ENCODE measurements around the gene PCDH15. TPM values are rescaled to one million over a fixed set of nuclear protein-coding genes. Genes with fewer than 3 reads are reported as not detected.

PCDH15 gene
- total RNA-seq, 1 donor from 2014 or later, result not detected

DNA sequence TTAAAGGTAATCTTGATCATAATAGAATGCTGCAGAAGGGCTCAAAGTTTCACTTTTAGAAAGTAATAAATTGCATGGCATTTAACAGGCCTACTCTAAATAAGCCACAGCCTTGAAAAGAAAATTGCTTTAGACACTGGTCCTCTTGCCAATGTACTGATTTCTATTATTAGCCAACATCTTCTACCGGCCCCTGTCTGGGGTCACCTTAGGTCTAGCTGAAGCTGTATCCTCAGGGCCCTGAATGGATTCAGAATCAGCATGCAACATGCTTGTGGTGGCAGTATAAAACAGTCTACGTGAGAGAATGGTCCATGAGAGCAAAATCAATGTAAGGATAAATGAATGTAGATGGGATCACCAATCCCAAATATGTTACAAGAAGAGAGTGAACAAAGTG lies 541.9 kb downstream of the PCDH15 start:
- Mint-ChIP-seq H3K27ac (ENCODE audit: unreplicated experiment) (no peak overlapping the region), H3K4me1 (ENCODE audit: low read depth, unreplicated experiment) (no peaks in the 10 kb centered on the region), H3K27me3 (ENCODE audit: low read depth, unreplicated experiment) (peaks cover 2% of the 10 kb centered on the region), H3K4me3 (ENCODE audit: unreplicated experiment) (no peak overlapping the region), H3K9me3 (ENCODE audit: unreplicated experiment) (no peaks in the 10 kb centered on the region), H3K36me3 (ENCODE audit: low read depth, unreplicated experiment) (no peaks in the 10 kb centered on the region)
- Histone ChIP-seq H3K4me3 (ENCODE audit: insufficient read depth, low read depth, low read length) (no peak overlapping the region), H4K20me1 (ENCODE audit: insufficient read depth, low read length) (no peaks in the 10 kb centered on the region), H3K9me3 (ENCODE audit: insufficient read depth, low read depth, low read length) (no peaks in the 10 kb centered on the region), H2AFZ (ENCODE audit: low read depth, low read length) (no peak overlapping the region), H3K9ac (ENCODE audit: low read length) (no peak overlapping the region), H3K36me3 (ENCODE audit: insufficient read depth, low read length) (no peaks in the 10 kb centered on the region), H3K4me1 (ENCODE audit: insufficient read depth, low read length) (no peaks in the 10 kb centered on the region), H3K4me2 (ENCODE audit: low read length) (no peak overlapping the region), H3K27ac (ENCODE audit: low read depth, low read length) (no peak overlapping the region), H3K27me3 (ENCODE audit: insufficient read depth, low read length) (no peaks in the 10 kb centered on the region), H3K79me2 (ENCODE audit: insufficient read depth, low read length) (no peaks in the 10 kb centered on the region)
- TF ChIP-seq EZH2 (IDR thresholded peaks at IDR 0.05; ENCODE audit: insufficient read depth, low read length), result no peak
- TF ChIP-seq, protein P1, sequence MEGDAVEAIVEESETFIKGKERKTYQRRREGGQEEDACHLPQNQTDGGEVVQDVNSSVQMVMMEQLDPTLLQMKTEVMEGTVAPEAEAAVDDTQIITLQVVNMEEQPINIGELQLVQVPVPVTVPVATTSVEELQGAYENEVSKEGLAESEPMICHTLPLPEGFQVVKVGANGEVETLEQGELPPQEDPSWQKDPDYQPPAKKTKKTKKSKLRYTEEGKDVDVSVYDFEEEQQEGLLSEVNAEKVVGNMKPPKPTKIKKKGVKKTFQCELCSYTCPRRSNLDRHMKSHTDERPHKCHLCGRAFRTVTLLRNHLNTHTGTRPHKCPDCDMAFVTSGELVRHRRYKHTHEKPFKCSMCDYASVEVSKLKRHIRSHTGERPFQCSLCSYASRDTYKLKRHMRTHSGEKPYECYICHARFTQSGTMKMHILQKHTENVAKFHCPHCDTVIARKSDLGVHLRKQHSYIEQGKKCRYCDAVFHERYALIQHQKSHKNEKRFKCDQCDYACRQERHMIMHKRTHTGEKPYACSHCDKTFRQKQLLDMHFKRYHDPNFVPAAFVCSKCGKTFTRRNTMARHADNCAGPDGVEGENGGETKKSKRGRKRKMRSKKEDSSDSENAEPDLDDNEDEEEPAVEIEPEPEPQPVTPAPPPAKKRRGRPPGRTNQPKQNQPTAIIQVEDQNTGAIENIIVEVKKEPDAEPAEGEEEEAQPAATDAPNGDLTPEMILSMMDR (IDR thresholded peaks at IDR 0.05; ENCODE audit: insufficient read depth, low read depth, low read length), result no peak
- FAIRE-seq (no peak), DNase-seq (ENCODE audit: low read depth) (no peak)

DNA sequence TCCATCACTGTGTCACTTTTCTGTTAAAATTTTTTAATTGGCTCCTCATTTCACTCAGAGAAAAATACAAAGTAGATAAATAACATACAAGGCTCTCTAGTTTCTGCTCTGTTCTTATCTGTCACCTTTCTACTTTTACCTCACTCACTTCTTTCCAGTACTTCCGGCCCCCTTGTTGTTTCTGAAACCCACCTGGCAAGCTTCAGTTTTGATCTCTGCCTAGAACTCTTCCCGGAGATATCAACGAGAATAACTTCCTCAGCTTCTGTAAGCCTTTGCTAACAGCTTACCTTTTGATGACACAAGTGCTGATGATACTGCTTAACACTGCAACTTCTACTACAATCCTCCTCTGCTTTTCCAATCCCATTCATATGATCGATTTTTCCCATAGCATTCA lies 566.2 kb downstream of the PCDH15 start:
- Mint-ChIP-seq H3K4me3 (ENCODE audit: unreplicated experiment) (no peak overlapping the region), H3K27ac (ENCODE audit: unreplicated experiment) (no peak overlapping the region), H3K27me3 (ENCODE audit: low read depth, unreplicated experiment) (no peaks in the 10 kb centered on the region), H3K9me3 (ENCODE audit: unreplicated experiment) (peaks cover 5% of the 10 kb centered on the region), H3K36me3 (ENCODE audit: low read depth, unreplicated experiment) (no peaks in the 10 kb centered on the region), H3K4me1 (ENCODE audit: low read depth, unreplicated experiment) (no peaks in the 10 kb centered on the region)
- H4K20me1 ChIP-seq (ENCODE audit: insufficient read depth, low read length), result no peaks in the 10 kb centered on the region
- no peak for FAIRE-seq
- H3K4me3 ChIP-seq (ENCODE audit: insufficient read depth, low read depth, low read length), result no peak overlapping the region
- H3K79me2 ChIP-seq (ENCODE audit: insufficient read depth, low read length), result no peaks in the 10 kb centered on the region
- no peaks in the 10 kb centered on the region for H3K27me3 ChIP-seq (ENCODE audit: insufficient read depth, low read length)
- no peak for TF ChIP-seq EZH2 (IDR thresholded peaks at IDR 0.05; ENCODE audit: insufficient read depth, low read length)
- TF ChIP-seq, protein P1 (IDR thresholded peaks at IDR 0.05; ENCODE audit: insufficient read depth, low read depth, low read length), result no peak
- DNase-seq (ENCODE audit: low read depth), result no peak
- H3K4me2 ChIP-seq (ENCODE audit: low read length), result no peak overlapping the region
- H3K9ac ChIP-seq (ENCODE audit: low read length), result no peak overlapping the region
- H3K36me3 ChIP-seq (ENCODE audit: insufficient read depth, low read length), result no peaks in the 10 kb centered on the region
- no peak overlapping the region for H3K27ac ChIP-seq (ENCODE audit: low read depth, low read length)
- H3K9me3 ChIP-seq (ENCODE audit: insufficient read depth, low read depth, low read length), result peaks cover 5% of the 10 kb centered on the region
- no peaks in the 10 kb centered on the region for H3K4me1 ChIP-seq (ENCODE audit: insufficient read depth, low read length)
- no peak overlapping the region for H2AFZ ChIP-seq (ENCODE audit: low read depth, low read length)

DNA sequence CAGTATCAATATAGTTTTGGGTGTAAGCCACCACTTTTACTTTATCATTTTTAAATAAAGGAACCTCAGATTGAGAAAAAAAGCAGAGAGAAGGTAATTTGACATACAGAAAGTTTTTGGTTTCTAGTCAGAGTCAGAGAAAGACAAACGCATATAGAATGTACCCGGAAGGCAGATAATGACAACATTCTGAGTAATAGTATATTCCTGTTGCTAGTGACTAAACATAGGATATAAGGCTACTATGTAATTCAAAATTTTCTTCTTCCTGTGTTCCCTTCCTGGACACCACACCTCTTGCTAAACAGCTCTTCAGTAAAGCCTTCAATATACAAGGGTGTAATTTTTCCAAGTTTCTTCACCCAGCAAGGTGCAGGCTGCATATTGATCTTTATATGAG lies 597.6 kb downstream of the PCDH15 start:
- no peak overlapping the region for H2AFZ ChIP-seq (ENCODE audit: low read depth, low read length)
- DNase-seq (ENCODE audit: low read depth), result no peak
- H3K9ac ChIP-seq (ENCODE audit: low read length), result no peak overlapping the region
- no peak for TF ChIP-seq EZH2 (IDR thresholded peaks at IDR 0.05; ENCODE audit: insufficient read depth, low read length)
- TF ChIP-seq, protein P1 (IDR thresholded peaks at IDR 0.05; ENCODE audit: insufficient read depth, low read depth, low read length), result no peak
- no peak overlapping the region for H3K4me3 ChIP-seq (ENCODE audit: insufficient read depth, low read depth, low read length)
- no peak for FAIRE-seq
- H3K4me3 Mint-ChIP-seq (ENCODE audit: unreplicated experiment), result no peak overlapping the region
- H3K27ac Mint-ChIP-seq (ENCODE audit: unreplicated experiment), result no peak overlapping the region
- H3K36me3 Mint-ChIP-seq (ENCODE audit: low read depth, unreplicated experiment), result no peaks in the 10 kb centered on the region
- no peak overlapping the region for H3K27ac ChIP-seq (ENCODE audit: low read depth, low read length)
- H3K4me1 ChIP-seq (ENCODE audit: insufficient read depth, low read length), result no peaks in the 10 kb centered on the region
- no peaks in the 10 kb centered on the region for H4K20me1 ChIP-seq (ENCODE audit: insufficient read depth, low read length)
- H3K4me1 Mint-ChIP-seq (ENCODE audit: low read depth, unreplicated experiment), result no peaks in the 10 kb centered on the region
- H3K9me3 Mint-ChIP-seq (ENCODE audit: unreplicated experiment), result no peaks in the 10 kb centered on the region
- no peaks in the 10 kb centered on the region for H3K36me3 ChIP-seq (ENCODE audit: insufficient read depth, low read length)
- H3K4me2 ChIP-seq (ENCODE audit: low read length), result no peak overlapping the region
- H3K27me3 Mint-ChIP-seq (ENCODE audit: low read depth, unreplicated experiment), result no peaks in the 10 kb centered on the region
- no peaks in the 10 kb centered on the region for H3K27me3 ChIP-seq (ENCODE audit: insufficient read depth, low read length)
- no peaks in the 10 kb centered on the region for H3K79me2 ChIP-seq (ENCODE audit: insufficient read depth, low read length)
- H3K9me3 ChIP-seq (ENCODE audit: insufficient read depth, low read depth, low read length), result no peaks in the 10 kb centered on the region
